K562 (cell line): ENCODE data around the gene GET3. TPM values are rescaled to one million over a fixed set of nuclear protein-coding genes. Genes with fewer than 3 reads are reported as not detected.

Source experiments
- CBX3 ChIP-seq, 2 experiments: IDR thresholded peaks; 1 replicate in 1 of 2; 2 replicates in 1 of 2; pipeline ENCODE4 v1.6.1; 2012; ENCODE audit warnings: inconsistent platforms in 2 of 2, low read length in 2 of 2, borderline replicate concordance in 1 of 2, control low read depth in 1 of 2
- CREM ChIP-seq: IDR thresholded peaks from 2 replicates; pipeline ENCODE4 v1.6.1; 2014; ENCODE audit warnings: antibody characterized with exemption, low read depth
- CUX1 ChIP-seq: fragments of 200-800 bp; sonication (Bioruptor generic); IDR thresholded peaks from 2 replicates; pipeline ENCODE4 v1.6.1; 2016; ENCODE audit warnings: missing genetic modification characterization, missing compliant biosample characterization
- EGR1 ChIP-seq: fragments of 450-650 bp; conservative IDR thresholded peaks from 2 replicates; pipeline ENCODE4 v1.6.1; 2017; ENCODE audit warnings: mild to moderate bottlenecking
- FOXP1 ChIP-seq: sonication (generic); formaldehyde crosslinking; IDR thresholded peaks from 2 replicates; pipeline ENCODE4 v1.8.0; 2022; ENCODE audit warnings: mild to moderate bottlenecking, missing genetic modification reagents
- HOMEZ ChIP-seq: fragments of 250-450 bp; sonication (Bioruptor Pico); IDR thresholded peaks from 2 replicates; pipeline ENCODE4 v1.4.0; 2020; ENCODE audit warnings: mild to moderate bottlenecking, moderate library complexity
- KAT7 ChIP-seq: sonication (generic); formaldehyde crosslinking; IDR thresholded peaks from 2 replicates; pipeline ENCODE4 v1.8.0; 2022; ENCODE audit warnings: missing genetic modification reagents, mild to moderate bottlenecking, borderline replicate concordance
- MAX ChIP-seq: sonication (generic); formaldehyde crosslinking; IDR thresholded peaks from 2 replicates; pipeline ENCODE4 v1.9.0; 2022; ENCODE audit warnings: mild to moderate bottlenecking, missing genetic modification reagents
- NFE2L1 ChIP-seq: fragments of 450-650 bp; IDR thresholded peaks from 2 replicates; pipeline ENCODE4 v1.6.1; 2016; ENCODE audit warnings: missing genetic modification characterization, low read depth, mild to moderate bottlenecking, missing compliant biosample characterization, moderate library complexity, borderline replicate concordance
- NFYB ChIP-seq: IDR thresholded peaks from 2 replicates; pipeline ENCODE4 v1.6.1; 2011; ENCODE audit warnings: mild to moderate bottlenecking, moderate library complexity; ENCODE audit not compliant: insufficient read length; ENCODE audit errors: extremely low read depth
- SPI1 ChIP-seq: IDR thresholded peaks from 2 replicates; pipeline ENCODE4 v1.6.1; 2011; ENCODE audit warnings: low read depth, low read length, control low read depth, borderline replicate concordance
- TSC22D4 ChIP-seq: fragments of 450-650 bp; IDR thresholded peaks from 2 replicates; pipeline ENCODE4 v1.6.1; 2016; ENCODE audit warnings: missing genetic modification characterization, missing biosample characterization, control low read depth
- ZBTB17 ChIP-seq: fragments of 450-650 bp; formaldehyde crosslinking; IDR thresholded peaks from 2 replicates; pipeline ENCODE4 v1.4.0; 2020; ENCODE audit warnings: mild to moderate bottlenecking
- ZBTB7A ChIP-seq: IDR thresholded peaks from 2 replicates; pipeline ENCODE4 v1.6.1; 2011; ENCODE audit warnings: low read depth, mild to moderate bottlenecking, low read length, moderate library complexity, borderline replicate concordance; ENCODE audit not compliant: control insufficient read depth
- ZEB2 ChIP-seq: fragments of 450-650 bp; IDR thresholded peaks from 2 replicates; pipeline ENCODE4 v1.6.1; 2016
- ZNF239 ChIP-seq: fragments of 250-450 bp; sonication (Bioruptor Pico); IDR thresholded peaks from 2 replicates; pipeline ENCODE4 v1.4.0; 2020; ENCODE audit warnings: mild to moderate bottlenecking
- ZNF282 ChIP-seq: sonication (generic); formaldehyde crosslinking; IDR thresholded peaks from 2 replicates; pipeline ENCODE4 v1.8.1; 2023; ENCODE audit warnings: missing genetic modification reagents
- ZNF512 ChIP-seq: IDR thresholded peaks from 2 replicates; pipeline ENCODE4 v1.6.1; 2016; ENCODE audit warnings: missing genetic modification characterization, missing compliant biosample characterization
- ZNF76 ChIP-seq: fragments of 250-450 bp; sonication (Bioruptor Pico); IDR thresholded peaks from 2 replicates; pipeline ENCODE4 v1.4.0; 2020; ENCODE audit warnings: mild to moderate bottlenecking, moderate library complexity, borderline replicate concordance
- ZNF778 ChIP-seq: fragments of 450-650 bp; formaldehyde crosslinking; IDR thresholded peaks from 2 replicates; pipeline ENCODE4 v1.4.0; 2020; ENCODE audit warnings: mild to moderate bottlenecking, moderate library complexity
- ZNF785 ChIP-seq: fragments of 250-450 bp; sonication (Bioruptor Pico); IDR thresholded peaks from 2 replicates; pipeline ENCODE4 v1.4.0; 2020; ENCODE audit warnings: mild to moderate bottlenecking
- ZSCAN32 ChIP-seq: fragments of 450-650 bp; formaldehyde crosslinking; IDR thresholded peaks from 2 replicates; pipeline ENCODE4 v1.4.0; 2020; ENCODE audit warnings: mild to moderate bottlenecking, moderate library complexity
- polyA plus RNA-seq, 8 experiments: library from polyadenylated mRNA; depleted of rRNA in 4 of 8; stranded (reverse) in 5 of 8; unstranded in 3 of 8; fragments of >200 nt; fragmentation: Nextera tagmentation in 2 of 8; fragmentation: Illumina TruSeq in 1 of 8; extraction: Ambion mirVana in 2 of 8; extraction: Trizol in 1 of 8; gene quantifications; 2 replicates each; pipeline versions ENCODE4 v1.2.1 to v1.2.3, GENCODE V29; 2011 to 2014; ENCODE audit warnings: inconsistent platforms in 1 of 8, missing spikeins in 1 of 8
- total RNA-seq, 7 experiments: library from RNA; depleted of rRNA in 6 of 7; stranded (reverse); fragments of >200 nt in 6 of 7; fragmentation: Illumina TruSeq in 2 of 7; extraction: Trizol in 2 of 7; gene quantifications; 2 replicates each; pipeline versions ENCODE4 v1.2.1 to v1.2.3, GENCODE V29; 2011 to 2021; ENCODE audit warnings: low replicate concordance in 1 of 7

Gene GET3
- total and polyA plus RNA-seq, 9 of the 15 experiments (the other 6 are each of a cell fraction or from before 2014, with no cell fraction given): 8.3 to 83.5 (median 51.8) TPM

GRCh38 chr19:12695997-12696365 lies 41.3 kb upstream of the GET3 start (continued):
- TF ChIP-seq ZNF512 (no peak), ZEB2 (no peak), ZNF239 (CRISPR knock-in tag) (no peak), ZSCAN32 (no peak), CUX1 (no peak), EGR1 (no peak), ZBTB7A (no peak), CBX3 (IDR thresholded peaks at IDR 0.05; ENCODE audit: borderline replicate concordance in 1 of 2, low read length in 2 of 2) (peak in 1 of 2 experiments; percentile 10; a peak in 1 of 3 replicates), ZNF778 (CRISPR knock-in tag) (no peak), HOMEZ (no peak), NFYB (no peak), ZNF282 (CRISPR knock-in tag) (no peak), MAX (CRISPR knock-in tag) (peak; percentile 75; the same call in 1 of the 2 replicates), SPI1 (no peak), ZNF76 (CRISPR knock-in tag) (no peak), TSC22D4 (tag) (no peak), ZNF785 (CRISPR knock-in tag) (no peak), CREM (no peak), KAT7 (CRISPR knock-in tag) (0 out of 2 replicates have a peak, but pooled peaks have one; percentile 2), FOXP1 (CRISPR knock-in tag) (no peak), ZBTB17 (CRISPR knock-in tag) (no peak), NFE2L1 (tag) (no peak)
